SKM-1 (cell line): ENCODE measurements around the gene SMARCD3.

Experiments
- DNase-seq: peaks from one replicate; lab custom pipeline; 2025; ENCODE audit not compliant: unreplicated experiment; lab: John Stamatoyannopoulos, UW

The SMARCD3 gene

GRCh38 chr7:151213826-151214225 is 34.7 kb downstream of the SMARCD3 start:
- DNase-seq: no peak

DNA sequence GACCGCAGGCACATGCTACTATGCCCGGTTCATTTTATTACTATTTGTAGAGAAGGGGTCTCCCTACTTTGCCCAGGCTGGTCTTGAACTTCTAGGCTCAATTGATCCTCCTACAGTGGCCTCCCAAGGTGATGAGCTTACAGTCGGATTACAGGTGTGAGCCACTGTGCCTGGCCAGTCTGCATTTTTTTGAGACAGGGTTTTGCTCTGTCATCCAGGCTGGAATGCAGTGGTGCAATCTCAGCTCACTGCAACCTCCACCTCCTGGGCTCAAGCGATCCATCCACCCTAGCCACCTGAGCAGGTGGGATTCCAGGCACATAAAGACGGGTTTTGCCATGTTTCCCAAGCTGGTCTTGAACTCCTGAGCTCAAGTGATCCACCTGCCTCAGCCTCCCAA is 35.9 kb downstream of the SMARCD3 start:
- no peak for DNase-seq

- DNase-seq: no peak
Measured at GRCh38 chr7:151211155-151211772, 37.2 kb downstream of the SMARCD3 start.

DNA sequence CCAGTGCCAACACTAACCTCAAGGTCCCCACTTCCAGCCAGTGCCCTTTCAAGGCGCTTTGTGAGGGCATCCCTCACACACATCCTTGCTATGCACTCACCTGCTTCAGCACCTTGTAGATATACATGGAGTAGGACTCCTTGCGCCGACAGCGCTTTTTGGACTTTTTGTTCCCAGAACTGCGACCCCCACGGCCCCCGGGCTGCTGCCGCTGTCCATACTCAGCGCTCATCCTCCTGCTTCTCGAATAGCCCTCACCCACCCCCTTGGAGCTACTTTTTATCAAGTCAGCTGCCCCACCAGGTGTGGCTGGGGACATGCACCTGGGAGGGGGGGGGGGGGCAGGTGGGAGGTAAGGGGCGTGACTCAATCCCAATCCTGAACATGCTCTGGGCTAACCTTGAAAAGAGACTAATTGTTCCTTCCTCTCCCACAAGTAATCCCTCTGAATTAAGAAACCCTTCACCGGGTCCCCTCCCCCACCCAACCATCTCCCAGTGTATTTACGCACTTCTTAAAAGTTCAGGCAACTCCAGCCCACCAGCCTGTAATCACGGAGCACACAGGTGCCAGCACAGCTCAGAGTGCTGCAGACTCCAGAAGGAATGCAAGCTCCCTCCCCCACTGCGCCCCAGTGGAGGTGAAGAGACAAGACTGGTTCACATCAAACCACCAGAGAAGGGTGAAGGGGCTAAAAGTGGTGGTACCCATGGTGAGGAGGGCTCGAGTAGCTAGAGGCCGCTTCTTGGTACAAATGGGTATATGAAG is 38.2 kb downstream of the SMARCD3 start, which contains the start of gene H2BK1:
TSS of gene H2BK1 (minus strand) at position 402 of the 768 bp plus-strand sequence. CDS start at position 232, 170 bp downstream.
- no peak for DNase-seq

DNA sequence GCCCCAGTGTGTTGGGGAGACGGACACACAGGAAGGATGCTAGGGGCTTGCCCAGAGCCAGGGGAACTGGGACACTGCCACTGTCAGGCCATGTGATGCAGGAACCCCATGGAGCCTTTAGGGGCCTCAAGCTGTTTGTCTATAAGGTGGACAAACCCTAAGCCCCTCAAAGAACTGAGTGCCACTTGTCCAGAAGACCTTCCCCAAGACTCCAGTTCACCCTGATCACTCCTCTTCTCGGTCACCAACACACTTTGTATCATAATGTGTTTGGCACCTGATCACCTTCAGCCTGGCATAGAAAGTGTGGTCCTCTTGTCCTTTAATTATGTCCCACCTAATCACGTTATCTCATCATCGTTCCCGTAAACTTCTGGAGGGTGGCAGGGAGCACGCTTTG is 38.9 kb downstream of the SMARCD3 start:
- DNase-seq: no peak

- no peak for DNase-seq
Measured at GRCh38 chr7:151208253-151208862, 40.1 kb downstream of the SMARCD3 start.

GRCh38 chr7:151207804-151208203 is 40.7 kb downstream of the SMARCD3 start:
- DNase-seq: no peak

DNA sequence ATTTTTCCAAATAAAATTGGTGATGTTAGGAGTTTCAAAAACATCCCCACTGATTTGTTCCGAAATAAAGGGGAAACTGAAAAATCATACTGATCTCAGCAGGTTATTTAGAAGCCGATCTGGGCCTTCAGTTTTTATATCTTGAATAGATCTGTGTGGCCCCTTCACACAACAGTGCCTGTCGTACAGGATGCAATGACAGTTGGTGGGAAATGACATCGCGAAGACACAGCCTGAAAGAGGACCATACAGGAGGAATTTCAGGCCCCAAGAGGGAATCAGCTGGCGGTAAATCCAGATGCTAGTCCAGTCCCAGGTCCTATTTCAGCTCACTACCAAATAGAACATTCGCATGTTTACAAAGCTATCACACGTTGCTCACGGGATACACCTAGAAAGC is 41.2 kb downstream of the SMARCD3 start:
- no peak for DNase-seq

DNA sequence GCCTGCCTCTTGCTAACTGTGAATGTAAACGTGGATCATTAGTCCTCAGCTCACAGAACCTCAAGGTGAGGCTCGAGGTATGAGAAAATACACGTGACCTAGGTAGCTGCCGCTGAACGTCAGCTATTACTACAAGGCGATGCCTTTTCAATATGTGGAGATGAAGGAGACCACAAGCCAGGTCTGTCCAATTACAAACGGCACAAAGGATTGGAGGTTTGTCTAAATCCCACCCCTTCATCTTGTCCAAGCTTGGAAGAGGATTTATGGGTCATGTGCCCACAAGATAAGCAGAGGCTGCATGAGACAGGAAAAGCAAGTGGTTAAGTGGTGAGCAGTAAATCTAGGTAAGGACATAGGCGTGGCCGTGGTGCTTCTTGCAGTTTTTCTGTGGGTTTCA is 41.6 kb downstream of the SMARCD3 start:
- DNase-seq: no peak

- DNase-seq: no peak
Measured at GRCh38 chr7:151205730-151206129, 42.8 kb downstream of the SMARCD3 start.

GRCh38 chr7:151204383-151205032 is 44.0 kb downstream of the SMARCD3 start:
- no peak for DNase-seq

DNA sequence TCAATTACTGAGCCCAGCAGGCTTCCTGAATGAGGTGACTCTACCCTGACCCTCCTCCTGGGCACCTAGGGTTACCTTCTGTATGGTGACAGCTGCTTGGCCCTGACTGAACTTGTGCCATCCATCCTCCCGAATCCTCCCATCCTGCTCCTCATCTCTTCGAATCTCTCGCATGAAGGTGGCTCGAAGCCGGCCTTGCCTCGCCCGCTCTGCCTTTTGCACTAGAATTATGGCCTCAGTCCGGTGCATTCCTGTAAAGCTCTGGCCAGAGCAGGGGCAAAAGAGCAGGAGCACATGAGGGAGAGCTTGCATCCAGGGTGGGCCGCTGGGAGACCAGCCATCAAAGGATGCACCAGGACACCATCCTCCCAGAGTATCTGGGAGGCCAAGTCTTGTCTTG is 45.7 kb downstream of the SMARCD3 start:
- DNase-seq: no peak

DNA sequence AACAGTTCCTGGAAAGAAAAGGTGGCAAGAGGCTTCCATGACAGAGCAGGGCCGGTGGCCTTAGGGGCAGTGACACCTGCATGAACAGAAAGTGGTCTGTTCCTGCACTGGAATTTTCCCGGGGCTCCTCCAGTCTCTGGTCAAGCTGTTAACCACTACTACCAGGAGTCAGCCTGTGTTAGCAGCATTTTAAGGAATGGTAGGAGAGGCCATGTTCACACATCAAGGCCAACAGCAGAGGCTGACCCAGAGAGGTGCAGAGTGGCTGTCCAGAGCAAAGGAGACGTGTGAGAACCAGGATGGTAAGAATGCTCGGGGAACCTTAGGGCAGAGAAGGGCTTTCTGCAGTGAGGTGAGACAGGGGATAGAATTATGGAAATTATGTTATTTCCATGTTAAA is 46.7 kb downstream of the SMARCD3 start:
- DNase-seq: no peak

GRCh38 chr7:151201344-151201743 is 47.1 kb downstream of the SMARCD3 start:
- DNase-seq: no peak

DNA sequence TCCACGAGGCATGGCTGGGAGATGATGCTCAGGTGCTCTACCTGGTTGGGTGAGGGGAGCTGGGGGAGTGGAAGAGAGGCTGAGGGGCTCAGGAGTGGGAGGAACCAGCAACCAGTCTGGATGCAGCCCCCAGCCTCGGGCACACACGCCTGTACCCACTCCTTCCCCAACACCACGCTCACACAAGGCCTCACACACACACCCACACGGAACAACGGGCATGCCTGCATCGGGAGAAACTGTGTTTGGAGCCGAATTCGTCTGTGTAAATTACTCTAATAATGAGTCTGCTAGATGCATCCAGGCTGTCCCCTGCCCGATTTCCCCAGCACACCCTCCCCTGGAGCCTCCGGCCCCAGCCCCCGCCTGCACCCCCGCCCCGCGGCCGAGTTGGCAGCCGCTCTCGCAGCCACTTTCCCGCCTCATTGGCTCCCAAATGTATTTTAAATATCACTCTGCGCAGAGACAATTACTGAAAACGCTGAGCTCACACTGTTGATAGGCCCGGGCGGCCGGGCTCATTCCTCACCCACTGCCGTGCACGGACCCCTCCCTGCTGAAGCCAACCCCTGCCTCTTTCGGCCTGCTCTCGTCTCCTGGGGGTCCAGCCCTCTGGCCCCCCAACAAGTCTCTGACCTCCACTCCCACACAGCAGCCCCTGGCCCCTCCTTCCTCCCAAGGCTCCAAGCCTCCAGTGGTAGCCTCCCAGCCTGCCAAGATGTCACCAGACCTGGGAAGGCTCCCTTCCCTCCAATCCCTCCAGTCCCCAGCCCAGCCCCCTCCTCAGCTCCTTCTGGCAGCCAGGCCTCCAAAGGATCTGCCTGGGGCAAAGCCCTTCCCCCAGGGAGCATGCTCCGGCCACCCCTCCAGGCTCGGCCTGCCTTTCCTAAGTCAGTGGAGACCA is 49.3 kb downstream of the SMARCD3 start:
- DNase-seq: no peak

DNA sequence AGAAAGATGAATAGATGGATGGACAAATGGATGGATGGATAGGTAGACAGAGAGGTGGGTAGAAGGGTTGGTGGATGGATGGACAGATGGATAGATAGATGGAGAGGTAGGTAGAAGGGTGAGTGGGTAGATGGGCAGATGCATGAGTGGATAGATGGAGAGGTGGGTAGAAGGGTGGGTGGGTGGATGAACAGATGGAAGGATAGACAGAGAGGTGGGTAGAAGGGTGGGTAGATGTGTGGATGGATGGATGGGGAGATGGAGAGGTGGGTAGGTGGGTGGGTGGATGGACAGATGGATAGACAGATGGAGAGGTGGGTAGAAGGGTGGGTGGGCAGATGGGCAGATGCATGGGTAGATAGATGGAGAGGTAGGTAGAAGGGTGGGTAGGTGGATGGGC is 50.6 kb downstream of the SMARCD3 start:
- DNase-seq: no peak

DNA sequence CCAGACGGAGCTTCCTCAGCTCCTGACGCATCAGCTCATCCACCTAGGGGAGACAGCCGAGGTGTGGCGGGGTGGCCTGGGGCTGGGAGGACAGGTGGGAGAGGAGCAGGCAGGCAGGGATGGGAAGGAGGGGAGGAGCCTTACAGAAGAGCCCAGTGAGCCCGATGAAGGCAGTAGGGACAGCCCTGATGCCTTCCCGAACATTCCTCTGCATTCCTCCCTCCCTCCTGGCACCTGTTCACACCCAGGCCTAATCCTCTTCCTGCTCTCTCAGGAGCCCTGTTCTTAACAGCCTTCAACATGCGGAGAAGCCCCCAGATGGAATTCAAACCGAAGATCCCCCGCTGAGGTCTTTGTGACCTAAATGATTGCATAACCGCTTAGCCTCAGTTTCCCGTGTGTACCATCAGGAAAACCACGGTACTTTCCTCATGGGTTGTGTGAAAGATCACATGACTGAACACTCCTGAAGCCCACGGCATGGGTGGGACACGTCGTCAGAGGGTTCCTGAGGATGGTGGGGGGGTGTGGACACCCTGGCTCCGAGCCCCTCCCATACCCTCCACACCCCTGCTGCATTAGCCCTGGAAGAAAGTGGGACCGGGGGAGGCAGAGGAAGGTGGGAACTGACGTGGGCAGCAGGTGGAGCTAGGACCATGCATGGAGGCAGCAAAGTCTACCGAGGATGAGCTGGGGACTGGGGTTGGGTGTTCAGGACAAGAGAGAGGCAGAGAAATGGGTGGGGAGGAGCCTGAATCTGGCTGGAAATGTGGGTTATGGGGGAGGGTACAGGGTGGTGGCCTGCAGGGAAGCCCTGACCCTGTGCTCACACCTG is 52.7 kb downstream of the SMARCD3 start:
- no peak for DNase-seq

DNA sequence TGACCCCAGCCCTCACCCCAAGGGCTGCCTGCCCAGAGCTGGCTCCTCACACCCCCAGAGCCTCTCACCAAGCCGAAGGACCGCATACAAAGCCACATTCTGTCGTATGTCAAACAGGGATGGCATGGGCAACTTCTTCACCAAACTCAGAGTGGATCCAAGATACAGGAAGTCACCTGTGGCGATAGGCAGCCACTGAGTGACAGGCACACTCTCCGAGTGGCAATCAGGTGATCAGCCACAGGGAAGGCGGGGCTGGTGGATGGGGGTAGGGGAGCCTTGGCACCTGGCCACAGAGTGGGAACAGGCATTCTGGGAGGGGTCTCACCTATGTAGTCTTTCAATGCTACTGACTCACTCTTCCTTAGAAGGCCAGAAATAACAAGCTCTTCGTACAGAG is 54.3 kb downstream of the SMARCD3 start:
- DNase-seq: no peak

DNA sequence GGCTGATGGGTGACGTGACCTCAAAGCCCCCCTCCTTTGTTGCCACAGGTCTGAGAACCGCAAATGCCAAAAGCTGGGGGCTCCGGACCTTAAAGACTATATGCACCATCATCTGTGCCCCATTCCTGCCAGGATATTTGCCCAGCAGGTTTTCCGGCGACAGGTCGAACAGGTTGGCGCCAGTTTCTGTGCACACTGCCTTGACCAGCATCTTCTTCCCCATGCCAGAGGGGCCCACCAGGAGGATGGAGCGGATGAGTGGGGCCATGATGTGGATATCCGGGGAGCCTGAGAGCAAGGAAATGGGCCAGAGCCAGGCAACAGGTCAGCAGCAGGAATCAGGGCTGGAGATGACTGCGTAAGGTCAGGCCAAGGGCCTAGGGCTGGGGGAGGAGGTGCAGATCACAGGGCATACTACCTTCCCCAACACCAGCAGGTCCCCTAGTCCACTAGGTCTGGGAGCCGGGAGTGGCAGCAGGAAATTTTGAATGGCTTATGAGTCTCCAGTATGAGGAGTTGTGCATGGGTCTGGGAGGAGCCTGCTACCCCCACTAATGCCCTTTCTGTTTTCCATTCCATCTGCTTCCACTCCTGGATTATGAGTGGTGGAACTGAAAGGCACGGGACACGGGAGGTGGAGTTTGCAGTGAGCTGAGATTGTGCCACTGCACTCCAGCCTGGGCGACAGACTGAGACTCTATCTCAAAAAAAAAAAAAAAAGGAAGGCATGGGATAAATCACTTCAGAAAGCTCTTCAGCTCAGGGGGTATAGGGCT is 55.1 kb downstream of the SMARCD3 start:
- no peak for DNase-seq
